Measurements from ENCODE around the gene SRSF6.
"Not testable (repeated sequence)": the region's sequence is repeated elsewhere in the genome, so short reads cannot be mapped to it uniquely, and the experiment has no call there.

The SRSF6 gene

DNA sequence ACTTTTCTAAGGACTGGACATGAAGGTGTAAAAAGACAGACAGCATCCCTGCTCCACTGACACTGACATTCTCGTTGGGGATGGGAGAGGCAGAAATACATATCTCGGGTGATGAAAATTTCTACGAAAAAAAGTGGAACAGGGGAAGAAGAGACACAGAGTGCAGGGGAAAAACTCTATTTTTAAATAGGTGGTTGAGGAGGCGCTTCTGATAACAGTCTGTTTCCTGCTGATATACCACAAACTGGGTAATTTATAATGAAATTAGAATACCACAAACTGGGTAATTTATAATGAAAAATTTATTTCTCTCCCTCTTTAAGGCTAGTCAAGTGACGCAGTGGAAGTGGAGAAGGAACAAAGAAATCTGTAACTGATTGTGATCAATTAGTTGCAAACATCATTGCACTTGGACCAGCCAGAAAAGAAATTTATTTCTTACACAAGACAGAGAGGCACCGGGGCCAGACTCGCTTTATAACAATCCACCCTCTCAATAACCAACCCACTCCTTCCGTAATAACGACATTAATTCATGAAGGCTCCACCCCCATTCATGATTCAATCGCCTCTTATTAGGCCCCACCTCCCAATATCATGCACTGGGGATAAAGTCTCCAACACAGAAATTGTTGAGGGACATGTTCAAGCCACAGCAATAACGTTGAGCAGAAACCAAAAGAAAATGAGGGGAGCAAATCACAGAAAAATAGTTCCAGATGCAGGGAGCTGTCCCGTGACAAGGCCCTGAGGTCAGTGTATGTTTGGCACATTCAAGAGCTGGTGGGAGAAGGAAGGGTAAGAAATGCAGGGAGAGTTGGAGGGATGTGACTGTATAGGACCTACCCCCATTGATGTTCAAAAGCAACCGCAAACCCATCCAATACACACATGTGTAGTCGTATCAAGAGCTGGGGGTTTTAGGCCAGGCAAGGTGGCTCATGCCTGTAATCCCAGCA is 6.6 kb upstream of the SRSF6 start:
- no peak for DNase-seq

DNA sequence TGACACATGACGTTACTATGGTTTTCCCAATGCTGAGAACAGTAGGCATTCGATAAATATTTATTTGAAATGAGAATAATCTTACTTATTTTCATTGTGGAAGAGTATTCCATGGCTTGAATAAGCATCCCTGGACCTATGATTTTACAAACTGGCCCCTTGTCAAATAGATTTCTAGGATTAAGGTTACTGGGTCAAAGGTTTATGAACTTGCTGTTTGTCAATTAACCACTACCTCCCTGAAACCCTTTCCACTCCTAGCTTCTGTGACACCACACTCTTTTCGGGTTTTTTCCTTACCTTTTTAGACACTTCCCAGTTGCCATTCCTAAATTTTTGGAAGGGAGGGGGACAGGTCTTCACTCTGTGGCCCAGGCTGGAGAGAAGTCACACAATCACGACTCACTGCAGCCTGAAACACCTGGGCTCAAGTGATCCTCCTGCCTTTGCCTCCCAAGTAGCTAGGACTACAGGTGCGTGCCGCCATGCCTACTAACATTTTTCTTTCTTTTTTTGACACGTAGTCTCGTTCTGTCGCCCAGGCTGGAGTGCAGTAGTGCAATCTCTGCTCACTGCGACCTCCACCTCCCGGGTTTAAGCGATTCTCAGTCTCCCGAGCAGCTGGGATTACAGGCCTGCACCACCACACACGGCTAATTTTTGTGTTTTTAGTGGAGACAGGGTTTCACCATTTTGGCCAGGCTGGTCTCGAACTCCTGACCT is 5.1 kb upstream of the SRSF6 start:
- DNase-seq: no peak

DNA sequence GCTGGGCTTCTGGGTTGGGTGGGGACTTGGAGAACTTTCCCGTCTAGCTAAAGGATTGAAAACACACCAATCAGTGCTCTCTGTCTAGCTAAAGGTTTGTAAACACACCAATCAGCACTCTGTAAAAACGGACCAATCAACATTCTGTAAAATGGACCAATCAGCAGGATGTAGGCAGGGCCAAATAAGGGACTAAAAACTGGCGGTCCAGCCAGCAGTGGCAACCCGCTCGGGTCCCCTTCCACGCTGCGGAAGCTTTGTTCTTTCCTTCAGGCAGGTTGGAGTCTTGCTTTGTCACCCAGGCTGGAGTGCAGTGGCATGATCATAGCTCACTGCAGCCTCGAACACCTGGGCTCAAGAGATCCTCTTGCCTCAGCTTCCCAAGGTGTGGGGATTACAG is 1.4 kb upstream of the SRSF6 start:
- not testable (repeated sequence) for DNase-seq

DNA sequence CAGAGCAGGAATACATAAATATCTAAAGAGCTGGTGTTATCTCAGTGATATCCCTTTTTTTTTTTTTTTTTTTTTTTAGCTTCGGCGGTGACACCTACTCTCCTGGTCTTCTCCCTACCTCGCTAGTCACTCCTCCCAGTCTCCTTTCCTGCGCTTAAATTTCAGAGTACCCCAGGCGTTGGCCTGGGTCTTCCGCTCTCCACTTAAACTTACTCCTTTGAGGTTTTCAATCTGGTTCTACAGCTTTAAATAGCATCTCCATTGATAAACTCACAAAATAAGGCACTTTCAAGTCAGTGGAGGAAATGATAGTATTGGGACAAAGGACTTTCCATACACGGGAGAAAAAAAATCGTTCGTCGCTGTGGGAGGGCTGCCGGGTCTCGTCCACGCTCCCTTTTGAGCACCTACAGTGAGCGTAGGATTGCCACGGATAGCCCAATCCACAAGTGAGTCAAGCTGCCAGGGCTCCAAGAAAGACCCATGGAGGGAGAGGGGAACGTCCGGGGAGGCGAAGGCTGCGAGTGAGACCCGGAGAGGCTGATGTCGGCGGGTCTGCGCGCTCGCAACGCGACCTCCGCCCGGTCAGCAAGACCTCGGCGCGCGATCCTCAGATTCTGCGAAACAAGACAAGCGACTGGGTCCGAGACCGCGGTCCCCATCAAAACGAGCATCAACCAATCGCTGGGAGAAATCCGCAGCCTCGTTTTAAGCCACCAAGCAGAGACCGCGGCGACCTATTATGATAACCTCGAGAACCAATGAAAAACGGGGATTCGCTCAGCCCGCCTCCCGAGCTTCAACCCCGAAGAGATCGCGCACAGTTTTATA is 672 bp upstream of the SRSF6 start:
- peak; percentile 90 for DNase-seq

DNA sequence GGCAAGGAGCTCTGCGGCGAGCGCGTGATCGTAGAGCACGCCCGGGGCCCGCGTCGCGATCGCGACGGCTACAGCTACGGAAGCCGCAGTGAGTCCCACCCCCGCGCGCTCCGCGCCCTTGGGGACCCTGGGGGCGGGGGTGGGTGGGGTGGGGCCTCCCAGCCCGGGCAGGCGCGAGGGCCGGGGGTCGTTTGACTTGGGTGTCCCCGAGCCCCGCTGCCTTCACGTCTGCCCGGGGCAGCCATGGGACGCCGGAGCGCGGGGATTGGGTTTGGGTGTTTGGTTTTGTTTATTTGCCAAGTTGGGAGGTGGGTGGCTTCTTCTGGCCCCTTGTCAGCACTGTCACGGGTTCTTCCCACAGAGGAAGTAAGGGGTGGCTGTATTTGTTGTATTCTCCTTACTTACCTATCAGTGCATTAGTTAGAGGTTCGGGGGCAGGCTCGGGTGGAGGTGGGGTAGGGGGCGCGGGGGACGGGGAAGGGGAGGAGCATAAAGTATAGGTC is 777 bp downstream of the SRSF6 start:
- no peak for DNase-seq

DNA sequence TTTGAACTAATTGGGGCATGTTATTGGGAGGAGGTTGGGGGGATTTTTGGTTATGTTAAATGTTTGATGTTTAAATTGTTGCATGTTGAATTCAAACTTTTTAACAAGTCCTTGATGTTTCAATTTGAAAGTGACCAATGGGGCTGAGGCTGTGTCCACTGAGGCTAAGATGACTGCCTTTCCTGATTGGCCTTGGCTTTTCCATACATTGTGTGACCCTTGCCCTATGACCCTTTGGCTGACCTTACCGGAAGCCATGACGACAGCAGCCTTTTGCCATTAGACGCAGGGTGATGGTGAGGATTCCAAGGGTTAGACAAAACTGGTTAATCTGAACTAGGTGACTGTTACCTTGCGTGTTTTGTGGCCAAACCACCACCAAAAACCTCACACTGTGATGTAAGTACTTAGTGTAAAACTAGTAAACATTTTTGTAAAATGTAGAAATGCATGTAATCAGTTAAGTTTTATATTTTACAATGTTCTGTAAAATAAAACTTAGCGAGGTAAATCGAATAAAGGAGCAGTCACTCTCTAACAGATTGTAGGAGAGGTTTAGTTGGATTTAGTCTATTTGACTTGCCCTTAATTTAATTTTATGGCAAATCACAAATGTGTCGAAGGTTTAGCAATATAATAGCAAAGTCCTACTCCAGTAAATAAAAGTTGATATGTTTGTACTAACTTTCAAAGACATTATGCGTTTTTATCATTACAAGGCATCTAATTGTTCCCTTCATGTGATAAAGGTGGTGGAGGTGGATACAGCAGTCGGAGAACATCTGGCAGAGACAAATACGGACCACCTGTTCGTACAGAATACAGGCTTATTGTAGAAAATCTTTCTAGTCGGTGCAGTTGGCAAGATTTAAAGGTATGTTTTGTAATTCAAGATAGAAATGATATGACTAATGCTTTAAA is 1.6 kb downstream of the SRSF6 start:
- peak; percentile 34 for DNase-seq

DNA sequence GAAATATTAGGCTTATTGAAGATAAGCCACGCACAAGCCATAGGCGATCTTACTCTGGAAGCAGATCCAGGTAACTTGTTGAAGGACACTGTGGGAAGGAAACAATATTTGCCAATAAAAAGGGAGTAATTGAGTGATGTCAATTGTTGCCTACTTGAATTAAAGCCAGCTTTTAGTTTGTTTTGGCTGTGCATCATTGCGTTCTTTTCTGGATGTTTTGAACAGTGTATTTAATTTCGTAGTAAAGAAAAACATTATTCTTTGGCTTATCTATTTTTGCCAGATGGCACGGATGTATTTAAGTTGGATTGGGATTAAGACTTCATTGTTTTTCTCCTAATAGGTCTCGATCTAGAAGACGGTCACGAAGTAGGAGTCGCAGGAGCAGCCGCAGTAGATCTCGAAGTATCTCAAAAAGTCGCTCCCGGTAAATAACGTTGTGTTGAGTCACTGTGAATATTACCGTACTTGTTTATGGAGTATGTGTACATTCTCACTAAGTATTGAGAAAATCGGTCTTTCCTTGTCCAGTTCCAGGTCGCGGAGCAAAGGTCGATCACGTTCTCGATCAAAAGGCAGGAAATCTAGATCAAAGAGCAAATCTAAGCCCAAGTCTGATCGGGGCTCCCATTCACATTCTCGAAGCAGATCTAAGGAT is 2.6 kb downstream of the SRSF6 start:
- DNase-seq: no peak

DNA sequence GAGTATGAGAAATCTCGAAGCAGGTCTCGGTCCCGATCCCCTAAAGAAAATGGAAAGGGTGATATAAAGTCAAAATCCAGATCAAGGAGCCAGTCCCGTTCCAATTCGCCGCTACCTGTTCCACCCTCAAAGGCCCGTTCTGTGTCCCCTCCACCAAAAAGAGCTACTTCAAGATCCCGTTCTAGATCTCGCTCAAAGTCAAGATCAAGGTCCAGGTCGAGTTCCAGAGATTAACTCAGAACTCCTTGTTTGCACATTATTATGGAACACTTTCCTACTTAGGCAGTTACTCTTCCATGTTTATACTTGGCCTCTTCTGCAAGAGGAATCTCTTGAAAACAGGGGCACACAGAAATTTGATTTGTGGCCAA is 3.1 kb downstream of the SRSF6 start:
- DNase-seq: no peak

DNA sequence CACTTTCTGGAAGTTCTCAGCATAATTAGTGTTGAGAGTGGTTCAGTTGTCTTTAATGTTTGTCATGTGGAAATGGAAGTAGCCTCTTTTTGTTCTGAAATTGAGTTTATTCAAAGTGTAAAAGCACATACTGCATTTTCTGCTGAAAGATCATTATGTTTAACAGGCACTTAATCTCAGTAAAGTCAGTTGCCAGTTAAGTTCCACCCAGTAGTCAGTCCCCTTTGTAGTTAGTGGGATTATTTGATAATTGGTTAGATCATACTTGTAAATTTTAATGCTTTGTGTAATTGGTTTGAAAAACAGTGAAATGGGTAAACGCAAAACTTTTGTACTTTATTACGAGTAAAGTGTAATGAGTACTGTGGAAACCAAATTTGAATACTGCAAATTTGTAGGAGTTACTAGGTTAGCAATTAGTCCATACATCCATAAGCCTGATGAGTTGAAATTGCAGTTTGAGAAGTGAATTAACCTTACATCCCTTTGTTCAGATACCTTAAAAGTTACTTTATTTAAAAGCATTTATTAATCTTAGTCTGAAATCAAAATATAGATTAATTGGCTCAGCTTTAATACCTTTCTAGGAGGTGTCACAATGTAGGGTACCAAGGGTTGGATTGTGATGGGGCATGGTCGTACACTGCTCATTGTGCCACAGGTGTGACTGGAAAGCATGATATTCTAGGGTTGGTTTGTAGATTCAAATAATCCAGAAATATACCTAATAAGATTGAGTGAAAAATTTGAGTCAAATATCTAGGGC is 4.4 kb downstream of the SRSF6 start:
- DNase-seq: no peak

DNA sequence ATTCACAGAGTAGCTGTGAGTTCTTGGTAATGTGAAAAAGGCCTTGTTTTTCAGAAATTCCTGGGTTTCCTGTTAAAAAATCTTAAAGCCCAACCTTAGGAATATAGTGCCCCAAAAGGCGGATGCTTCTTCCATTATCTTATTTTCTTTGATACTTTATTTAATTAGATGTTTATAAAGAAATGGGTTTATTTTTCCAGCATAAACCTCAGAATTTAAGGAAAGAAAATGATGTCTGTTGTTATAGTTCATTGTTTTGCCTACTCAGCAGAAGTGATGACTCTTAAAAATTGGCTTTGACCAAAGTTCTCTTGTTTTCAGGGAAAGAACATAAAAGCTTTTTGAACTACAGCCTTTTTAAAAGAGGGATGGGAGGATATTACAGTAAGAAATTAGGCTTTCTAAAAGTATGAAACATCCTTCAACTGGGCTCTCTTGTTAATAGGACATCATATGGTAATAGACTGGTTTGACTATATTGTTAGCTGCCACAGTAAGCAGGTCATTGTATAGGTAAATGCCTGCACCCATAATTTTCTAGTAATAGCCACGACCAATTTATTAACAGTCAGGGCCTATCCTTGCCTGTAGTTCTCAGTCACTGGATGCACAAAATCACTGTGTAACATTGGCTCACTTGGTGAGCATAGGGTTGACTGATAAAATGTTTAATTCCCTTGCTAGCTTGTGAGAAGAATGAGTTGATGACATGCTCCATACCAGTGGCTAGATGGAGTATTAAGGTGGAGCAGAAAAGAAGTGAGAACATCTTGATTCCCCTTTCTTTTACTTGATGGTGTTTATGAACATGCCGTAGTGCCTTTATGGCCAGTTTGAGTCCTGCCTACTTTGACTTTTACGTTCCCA is 5.2 kb downstream of the SRSF6 start:
- no peak for DNase-seq

DNA sequence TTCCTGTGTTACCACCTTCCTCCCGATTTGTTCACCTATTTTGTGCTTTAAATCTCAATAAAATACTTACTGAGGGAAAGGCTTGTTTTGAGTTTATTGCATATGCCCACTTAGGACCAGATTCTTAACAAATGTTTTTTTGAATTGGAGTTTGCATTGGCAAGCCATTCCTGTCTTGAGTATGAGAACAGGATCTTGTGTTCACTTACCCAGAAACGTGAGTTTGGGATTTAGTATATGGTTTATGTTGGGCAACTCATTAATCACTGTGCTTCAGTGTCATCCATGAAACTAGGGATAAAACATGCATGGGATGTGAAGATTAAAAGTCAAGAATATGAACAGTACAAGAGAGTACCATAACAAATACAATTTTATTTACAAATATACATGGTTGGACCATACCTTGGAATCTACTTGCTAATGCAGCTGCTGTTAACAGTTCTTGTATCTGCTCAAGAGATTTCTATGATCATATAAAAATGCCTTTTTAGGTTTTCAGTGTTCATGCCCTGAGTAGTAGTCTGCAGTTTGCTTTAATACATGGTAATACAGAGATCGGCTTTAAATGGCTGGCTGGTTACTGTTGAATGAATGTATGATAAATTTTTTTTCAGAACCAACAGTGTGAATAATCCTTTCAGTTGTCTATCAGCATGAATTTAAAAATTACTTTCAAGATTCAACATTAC is 6.0 kb downstream of the SRSF6 start:
- no peak for DNase-seq

DNA sequence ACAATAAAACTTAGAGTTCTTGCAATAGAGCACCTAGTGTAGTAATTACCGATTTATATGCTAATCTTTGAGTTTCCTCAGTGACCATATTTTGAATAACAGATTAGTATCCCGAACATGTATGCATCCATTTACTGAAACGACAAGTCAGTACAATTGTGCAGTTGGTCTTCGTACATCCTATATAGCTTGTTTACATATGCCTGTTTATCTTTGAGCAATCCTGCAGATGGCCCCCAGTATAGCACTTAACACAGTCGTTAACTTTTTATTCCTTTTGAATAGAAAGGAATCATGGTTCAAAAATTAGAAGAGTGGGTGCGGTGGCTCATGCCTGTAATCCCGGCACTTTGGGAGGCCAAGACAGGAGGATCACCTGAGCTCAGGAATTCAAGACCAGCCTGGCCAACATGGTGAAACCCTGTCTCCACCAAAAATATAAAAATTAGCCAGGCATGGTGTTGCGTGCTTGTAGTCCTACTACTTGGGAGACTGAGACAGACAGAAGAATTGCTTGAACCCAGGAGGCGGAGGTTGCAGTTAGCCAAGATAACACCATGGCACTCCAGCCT is 6.6 kb downstream of the SRSF6 start:
- DNase-seq: no peak

DNA sequence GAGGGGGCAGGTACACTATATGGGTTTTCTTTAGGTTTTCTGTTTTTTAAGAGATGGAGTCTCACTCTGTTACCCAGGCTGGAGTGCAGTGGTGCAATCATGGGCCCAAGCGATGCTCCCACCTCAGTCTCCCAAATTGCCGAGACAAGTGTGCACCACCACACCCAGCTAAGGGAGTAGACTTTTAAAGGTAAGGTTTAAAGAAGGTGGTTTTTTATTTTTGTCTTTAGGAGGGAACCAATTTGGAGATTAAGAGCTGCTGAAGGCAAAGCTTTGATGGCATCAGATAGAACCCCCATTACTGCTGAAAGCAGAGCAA is 7.9 kb downstream of the SRSF6 start:
- DNase-seq: no peak

DNA sequence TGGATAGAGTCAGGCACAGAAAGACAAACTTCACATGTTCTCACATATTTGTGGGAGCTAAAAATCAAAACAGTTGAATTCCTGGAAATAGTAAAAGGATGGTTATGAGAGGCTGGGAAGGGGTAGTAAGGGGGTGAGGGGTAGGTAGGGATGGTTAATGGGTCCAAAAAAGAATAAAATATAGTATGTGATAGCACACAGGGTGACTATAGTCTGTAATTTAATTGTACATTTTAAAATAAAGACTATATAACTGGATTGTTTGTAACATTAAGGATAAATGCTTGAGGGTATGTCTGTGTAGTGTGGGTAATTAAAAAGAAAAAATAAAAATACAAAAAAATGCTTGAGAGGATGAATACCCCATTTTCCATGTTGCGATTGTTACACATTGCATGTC is 9.9 kb downstream of the SRSF6 start:
- no peak for DNase-seq

DNA sequence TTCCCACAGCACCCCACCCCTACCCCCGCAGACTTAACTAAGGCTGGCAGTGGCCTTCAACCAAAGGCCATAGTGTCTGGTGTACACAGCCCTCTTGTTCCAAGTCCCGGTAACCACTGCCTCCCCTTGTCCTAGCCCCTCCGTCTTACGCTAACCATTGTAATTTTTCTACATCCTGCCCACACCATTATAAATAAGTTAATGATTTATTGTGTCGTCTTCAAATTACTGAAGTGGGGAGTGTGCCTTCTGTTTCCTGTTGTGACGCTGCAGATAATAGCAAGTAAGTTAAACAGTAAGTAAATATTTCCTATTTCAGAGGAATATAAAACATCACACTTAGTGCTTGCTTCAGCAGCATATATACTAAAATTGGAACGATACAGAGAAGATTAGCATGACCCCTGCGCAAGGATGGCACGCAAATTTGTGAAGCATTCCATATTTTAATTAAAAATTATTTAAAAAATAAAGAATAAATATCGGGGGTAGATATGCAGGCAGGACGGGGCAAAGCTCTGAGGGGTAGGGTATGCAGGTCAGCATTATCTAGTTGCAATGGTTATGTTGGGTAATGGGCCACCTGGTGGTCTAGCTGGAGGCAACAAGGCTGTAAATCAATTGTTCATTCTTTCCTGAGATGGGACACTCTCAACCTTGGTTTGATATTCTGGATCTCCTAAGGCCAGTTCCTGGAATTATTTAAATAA is 15.1 kb downstream of the SRSF6 start:
- no peak for DNase-seq

DNA sequence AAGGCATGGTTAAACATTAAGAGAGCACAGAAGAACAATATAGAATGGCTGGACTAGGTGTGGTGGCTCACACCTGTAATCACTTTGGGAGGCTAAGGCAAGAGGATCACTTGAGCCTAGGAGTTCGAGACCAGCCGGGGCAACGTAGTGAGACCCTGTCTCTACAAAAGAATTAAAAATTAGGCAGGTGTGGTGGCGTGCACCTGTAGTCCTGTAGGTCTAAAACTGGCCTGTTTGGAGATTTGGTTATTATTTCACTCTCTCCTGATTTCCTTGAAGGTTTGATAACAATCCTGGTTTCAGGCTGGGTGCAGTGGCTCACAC is 15.6 kb downstream of the SRSF6 start:
- no peak for DNase-seq

DNA sequence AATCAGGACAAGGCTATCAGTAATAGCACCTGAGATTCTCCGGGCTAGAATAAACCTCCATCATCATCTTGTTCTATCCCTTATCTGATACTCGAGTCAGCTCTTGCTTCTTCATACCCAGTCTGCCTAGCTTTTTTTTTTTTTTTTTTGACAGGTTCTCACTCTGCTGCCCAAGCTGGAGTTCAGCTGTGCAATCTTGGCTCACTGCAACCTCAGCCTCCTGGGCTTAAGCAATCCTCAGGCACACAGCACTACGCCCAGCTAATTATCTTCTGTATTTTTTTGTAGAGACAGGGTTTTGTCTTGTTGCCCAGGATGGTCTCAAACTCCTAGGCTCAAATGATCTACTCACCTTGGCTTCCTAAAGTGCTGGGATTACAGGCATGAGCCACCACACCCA is 19.5 kb downstream of the SRSF6 start:
- no peak for DNase-seq

DNA sequence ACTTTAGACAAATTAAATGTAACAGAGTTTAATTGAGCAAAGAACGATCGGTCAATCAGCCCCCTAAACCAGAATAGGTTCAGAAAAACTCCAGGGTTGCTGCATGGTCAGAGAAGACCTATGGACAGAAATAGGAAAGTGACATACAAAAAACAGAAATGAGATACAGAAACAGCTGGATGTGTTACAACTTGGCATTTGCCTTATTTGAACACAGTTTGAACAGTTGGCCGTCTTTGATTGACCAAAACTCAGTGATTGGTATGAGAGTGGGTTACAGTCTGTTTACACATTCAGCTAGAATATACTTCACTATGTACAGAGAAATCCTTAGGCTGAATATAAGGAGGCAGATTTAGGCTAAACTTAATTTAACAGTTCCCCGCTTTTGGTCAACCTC is 19.9 kb downstream of the SRSF6 start:
- no peak for DNase-seq
